ENCODE results near the gene MBIP.
"Not testable (repeated sequence)": the region's sequence is repeated elsewhere in the genome, so short reads cannot be mapped to it uniquely, and the experiment has no call there.

MBIP gene

DNA sequence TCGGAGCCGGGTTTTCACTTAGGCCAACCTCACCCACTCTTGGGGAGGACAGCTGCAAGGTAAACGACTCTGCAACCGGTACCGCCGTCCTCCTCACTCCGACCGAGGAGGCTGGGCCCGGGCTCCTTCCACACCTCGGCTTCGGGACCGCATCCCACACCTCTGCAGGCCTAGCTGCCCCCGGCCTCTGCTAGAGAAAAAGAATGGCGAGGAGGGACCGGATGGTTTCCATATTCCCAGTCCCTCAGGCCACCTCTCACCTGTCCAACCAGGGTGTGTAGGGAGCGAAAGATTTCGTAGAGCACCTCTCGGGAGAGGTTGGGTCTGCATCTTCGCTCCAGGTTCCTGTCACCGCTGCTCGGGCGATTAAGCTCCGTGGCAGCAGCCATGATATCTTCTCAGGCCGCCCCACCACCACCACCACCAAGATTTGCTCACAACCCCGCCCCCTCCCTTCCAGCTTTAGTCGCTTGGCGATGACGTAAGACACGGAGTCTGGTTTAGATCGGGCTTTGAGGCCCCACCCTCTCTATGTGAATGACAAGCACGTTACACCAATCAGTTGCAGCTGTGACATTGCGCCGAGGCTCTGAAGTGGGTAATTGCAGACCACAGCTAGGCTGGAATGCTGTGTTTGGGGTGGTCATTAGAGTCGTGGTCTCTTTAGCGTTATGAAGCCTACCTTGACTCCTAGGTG is at the start of gene MBIP:
Gene MBIP, minus strand, starts transcription at position 438 of the 697 bp plus-strand sequence. Its CDS starts 49 bp downstream, at position 389.
- peak; percentile 98 for DNase-seq

- DNase-seq: no peak
Measured at GRCh38 chr14:36367985-36368774, 47.7 kb upstream of the MBIP start.

- no peak for DNase-seq
Measured at GRCh38 chr14:36365766-36366165, 45.3 kb upstream of the MBIP start.

DNA sequence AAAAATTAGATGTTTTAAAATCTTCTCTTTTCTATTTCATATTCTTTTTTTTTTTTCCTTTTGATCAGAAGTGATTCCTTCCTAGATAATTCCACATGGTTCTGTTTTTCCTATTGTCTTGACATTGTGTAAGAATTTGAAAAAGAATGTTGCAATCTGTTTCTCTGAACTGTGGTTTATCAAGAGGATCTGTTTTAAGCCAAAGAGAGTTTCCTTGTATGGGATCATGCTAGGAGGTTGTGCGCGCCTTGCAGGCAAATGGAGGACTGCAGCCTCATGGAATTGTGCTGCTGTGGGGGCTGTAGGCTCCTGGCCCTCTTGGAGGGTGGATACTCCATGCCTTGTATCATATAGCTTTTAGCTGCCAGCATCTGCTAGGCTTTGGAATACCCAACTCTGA is 43.3 kb upstream of the MBIP start:
- DNase-seq: no peak

GRCh38 chr14:36362648-36363047 is 42.2 kb upstream of the MBIP start:
- DNase-seq: no peak

GRCh38 chr14:36361210-36361853 is 40.9 kb upstream of the MBIP start:
- no peak for DNase-seq

GRCh38 chr14:36356862-36357261 is 36.4 kb upstream of the MBIP start:
- no peak for DNase-seq

DNA sequence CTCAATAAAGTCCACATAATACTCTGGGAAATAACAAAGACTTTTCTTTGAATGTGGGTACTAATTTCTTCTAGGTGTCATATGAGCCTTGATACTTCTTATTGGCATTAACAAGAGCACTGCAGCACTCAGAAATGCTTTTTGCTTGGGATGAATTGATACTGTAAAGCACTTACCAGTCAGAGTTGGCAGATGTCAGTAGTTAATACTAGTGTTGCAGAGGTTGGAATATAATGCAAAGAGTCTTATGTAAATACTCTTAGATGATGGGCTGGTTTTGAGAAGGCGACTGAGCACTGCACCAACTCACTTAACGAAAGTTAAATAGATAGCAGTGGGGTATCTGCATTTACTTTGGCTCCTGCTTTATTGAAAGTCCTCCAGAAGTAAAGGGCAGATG is 25.6 kb upstream of the MBIP start:
- DNase-seq: peak; percentile 92

- DNase-seq: no peak
Measured at GRCh38 chr14:36344211-36344610, 23.8 kb upstream of the MBIP start.

- DNase-seq: not testable (repeated sequence)
Measured at GRCh38 chr14:36341811-36342210, 21.4 kb upstream of the MBIP start.

GRCh38 chr14:36340276-36340890 is 19.9 kb upstream of the MBIP start:
- DNase-seq: no peak

DNA sequence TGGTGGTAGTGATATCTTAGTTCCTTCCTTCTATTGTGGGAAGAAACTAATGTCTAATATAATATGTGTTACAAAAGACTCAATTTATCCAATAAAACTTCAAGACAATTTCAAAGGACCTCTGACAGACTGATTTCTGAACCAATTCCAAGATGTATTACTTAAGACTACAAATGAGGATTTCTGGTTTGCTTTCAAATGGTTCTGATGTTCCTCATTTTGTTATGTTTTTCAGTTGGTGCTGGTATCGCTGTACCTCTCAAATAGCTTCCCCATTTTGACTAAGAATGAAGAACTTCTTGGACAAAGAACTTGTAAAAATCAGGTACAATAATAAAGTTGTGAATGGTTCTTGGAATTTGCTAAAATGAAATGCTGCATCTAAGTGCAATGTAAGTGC is 19.4 kb upstream of the MBIP start:
- DNase-seq: no peak

- DNase-seq: no peak
Measured at GRCh38 chr14:36333119-36333518, 12.7 kb upstream of the MBIP start.

GRCh38 chr14:36327573-36327972 is 7.1 kb upstream of the MBIP start:
- DNase-seq: not testable (repeated sequence)

GRCh38 chr14:36325853-36326252 is 5.4 kb upstream of the MBIP start:
- no peak for DNase-seq

DNA sequence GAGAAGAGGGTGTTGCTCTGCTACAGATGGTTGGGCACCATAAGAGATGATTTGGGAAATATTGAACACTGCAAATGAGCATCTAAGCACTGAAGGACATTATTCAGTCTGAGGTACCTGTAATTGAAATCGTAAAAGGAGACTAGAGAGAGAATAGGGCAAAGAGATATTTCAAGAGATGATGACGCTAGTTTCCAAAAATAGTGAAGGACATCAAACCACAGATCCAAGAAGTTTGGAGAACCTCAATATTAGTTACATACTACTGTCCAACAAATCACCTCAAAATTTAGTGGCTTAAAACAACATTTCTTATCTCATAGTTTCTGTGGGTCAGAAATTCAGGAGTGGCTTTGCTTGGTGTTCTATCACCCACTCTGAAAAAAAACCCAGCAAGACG is 4.5 kb upstream of the MBIP start:
- DNase-seq: no peak

DNA sequence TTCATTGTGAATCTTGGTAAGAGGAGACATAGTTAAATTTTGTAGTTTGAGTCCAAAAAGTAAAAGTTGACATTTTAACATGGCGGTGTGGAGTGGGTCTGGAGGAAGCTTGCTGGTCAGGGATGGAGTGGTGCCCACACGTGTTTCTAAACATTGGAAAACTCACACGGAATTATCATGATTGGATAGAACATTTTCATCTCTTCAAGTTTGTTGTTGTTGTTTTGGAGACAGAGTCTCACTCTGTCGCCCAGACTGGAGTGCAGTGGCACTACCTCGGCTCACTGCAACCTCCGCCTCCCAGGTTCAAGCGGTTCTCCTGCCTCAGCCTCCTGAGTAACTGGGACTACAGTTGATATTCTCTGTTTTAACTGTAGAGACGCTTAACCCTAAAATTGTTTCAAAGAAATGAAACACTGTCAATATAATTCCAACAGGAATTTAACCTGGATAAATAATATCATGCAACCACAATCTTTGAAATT is 502 bp upstream of the MBIP start:
- DNase-seq: no peak

DNA sequence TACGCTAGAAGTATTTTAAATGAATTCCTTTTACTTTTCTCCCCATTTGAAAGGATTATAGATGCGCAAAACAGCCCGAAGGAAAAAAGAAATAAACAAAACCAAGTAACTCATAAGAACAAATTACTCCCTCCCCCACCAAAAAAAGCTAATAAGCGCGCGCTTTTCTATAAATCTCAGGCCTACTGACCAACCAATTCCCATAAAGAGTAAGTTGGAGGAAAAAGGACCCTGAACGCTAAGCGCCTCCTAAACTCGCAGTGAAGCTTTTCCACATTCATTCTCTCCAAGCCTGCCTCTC is 588 bp downstream of the MBIP start:
- no peak for DNase-seq

DNA sequence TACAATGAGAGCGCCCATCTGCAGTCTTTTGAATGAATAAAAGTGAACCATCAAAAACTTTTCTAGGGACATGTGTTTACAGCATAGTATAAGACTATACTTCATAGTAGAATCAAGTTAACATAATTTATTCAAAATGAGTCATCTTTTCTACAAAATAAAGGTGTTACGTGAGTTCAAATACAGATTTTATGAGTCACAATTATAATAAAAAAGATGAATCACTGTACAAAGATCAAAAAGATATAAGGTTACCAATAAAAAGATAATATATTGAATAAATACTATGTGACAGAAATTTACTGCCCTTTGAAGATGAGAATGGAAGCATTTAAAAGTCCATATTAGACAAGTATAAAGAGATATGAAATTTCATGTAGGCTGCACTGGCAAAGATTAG is 2.8 kb downstream of the MBIP start:
- no peak for DNase-seq

- DNase-seq: peak; percentile 13
Measured at GRCh38 chr14:36316131-36316530, 4.3 kb downstream of the MBIP start.

DNA sequence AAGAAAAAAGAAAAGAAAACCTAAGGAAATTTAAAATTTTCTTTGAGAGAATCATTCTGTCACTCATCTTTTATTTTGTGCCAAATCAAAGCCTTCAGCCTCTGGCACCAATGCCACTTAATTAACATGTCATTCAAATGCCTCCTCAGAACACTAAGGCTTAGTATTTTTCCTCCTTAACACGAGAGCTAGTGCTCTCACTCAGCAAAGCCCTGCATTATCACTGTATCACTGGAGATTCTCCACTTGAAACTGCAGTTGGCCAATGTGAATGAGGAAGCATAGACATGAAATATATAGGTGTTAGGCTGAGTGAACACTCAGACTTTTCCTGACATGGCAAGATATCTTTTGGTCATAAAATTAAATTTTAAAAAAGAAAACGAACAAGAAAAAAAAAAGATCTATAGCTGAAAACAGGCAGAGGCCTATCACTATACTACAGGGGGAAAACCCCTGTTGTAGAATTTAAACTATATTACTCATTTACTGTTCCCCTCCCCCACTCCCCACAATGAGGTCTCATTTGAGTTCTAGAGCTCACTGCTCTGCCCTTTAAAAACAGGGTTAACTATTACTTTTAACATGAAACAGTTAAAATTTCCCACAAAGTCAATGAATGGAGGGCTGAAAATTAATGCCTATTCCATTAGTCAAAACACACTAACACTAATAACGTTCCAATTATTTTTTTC is 5.1 kb downstream of the MBIP start:
- DNase-seq: no peak

- DNase-seq: no peak
Measured at GRCh38 chr14:36313898-36314297, 6.5 kb downstream of the MBIP start.

DNA sequence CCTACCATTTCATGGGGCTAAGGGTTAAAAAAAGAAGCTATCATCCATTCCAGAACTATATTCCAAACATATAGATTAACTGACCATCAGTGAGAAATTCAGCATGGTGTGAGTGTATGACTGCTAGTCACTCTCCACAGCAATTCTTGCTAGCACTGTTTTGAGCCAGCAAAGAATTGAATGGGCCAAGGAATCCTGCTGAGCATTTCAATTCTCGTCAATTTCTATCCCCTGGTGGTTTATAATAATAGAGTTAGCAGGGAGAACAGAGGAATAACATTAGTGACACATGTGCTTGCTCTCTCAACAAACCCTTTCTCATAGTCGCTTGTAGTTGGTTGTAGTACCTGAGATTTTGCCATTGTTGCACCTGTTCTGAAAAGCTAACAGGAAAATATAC is 7.2 kb downstream of the MBIP start:
- no peak for DNase-seq

Data from NCI-H1092 (cell line).